WTC11 (cell line): ENCODE results near the gene KLHL35. TPM values are rescaled to one million over a fixed set of nuclear protein-coding genes. Genes with fewer than 3 reads are reported as not detected.
"Not testable (repeated sequence)": the region's sequence is repeated elsewhere in the genome, so short reads cannot be mapped to it uniquely, and the experiment has no call there.

Experiments
- ATAC-seq: fragments of 200-7000 bp; cut with Tn5 transposase; 2 replicates; pipeline ENCODE4 v1.10.0; 2021; ENCODE audit warnings: mild to moderate bottlenecking, moderate library complexity
- CTCF ChIA-PET: fragments of 300-600 bp; sonication (Branson Sonifier 250); formaldehyde crosslinking; loops from one replicate; lab custom pipeline; 2021; ENCODE audit warnings: antibody characterized with exemption; lab: Charles Lee
- POLR2A ChIA-PET: fragments of 350-600 bp; sonication (Branson Sonifier 250); formaldehyde crosslinking; loops from one replicate; lab custom pipeline; 2021; ENCODE audit warnings: antibody characterized with exemption; lab: Charles Lee
- DNase-seq: peaks from one replicate; pipeline ENCODE4 v3.0.0; 2021; ENCODE audit warnings: low spot score
- H3K27ac Mint-ChIP-seq: 2 replicates; pipeline ENCODE4 v1.8.0; 2021; ENCODE audit warnings: mixed read lengths
- H3K27me3 Mint-ChIP-seq: 2 replicates; pipeline ENCODE4 v1.8.0; 2021; ENCODE audit warnings: low read depth, mild to moderate bottlenecking, moderate library complexity, mixed read lengths
- H3K36me3 Mint-ChIP-seq: 2 replicates; pipeline ENCODE4 v1.8.0; 2021; ENCODE audit warnings: mixed read lengths
- H3K4me1 Mint-ChIP-seq: 2 replicates; pipeline ENCODE4 v1.8.0; 2022; ENCODE audit warnings: mixed read lengths
- H3K4me3 Mint-ChIP-seq: 2 replicates; pipeline ENCODE4 v1.8.0; 2021; ENCODE audit warnings: mild to moderate bottlenecking, moderate library complexity, mixed read lengths
- H3K9me3 Mint-ChIP-seq: 2 replicates; pipeline ENCODE4 v1.8.0; 2021; ENCODE audit warnings: mixed read lengths
- CREB1 ChIP-seq: sonication (generic); formaldehyde crosslinking; IDR thresholded peaks from 2 replicates; pipeline ENCODE4 v1.8.0; 2023; ENCODE audit warnings: mild to moderate bottlenecking, missing genetic modification reagents
- FOXJ3 ChIP-seq: sonication (generic); formaldehyde crosslinking; IDR thresholded peaks from 2 replicates; pipeline ENCODE4 v1.9.0; 2021; ENCODE audit warnings: missing genetic modification reagents, mild to moderate bottlenecking, borderline replicate concordance
- FOXK1 ChIP-seq: sonication (generic); formaldehyde crosslinking; IDR thresholded peaks from 2 replicates; pipeline ENCODE4 v1.8.0; 2022; ENCODE audit warnings: mild to moderate bottlenecking, moderate library complexity, missing genetic modification reagents
- KAT7 ChIP-seq: sonication (generic); formaldehyde crosslinking; IDR thresholded peaks from 2 replicates; pipeline ENCODE4 v1.8.1; 2023; ENCODE audit warnings: missing genetic modification reagents, mild to moderate bottlenecking, borderline replicate concordance
- TEAD4 ChIP-seq: sonication (generic); formaldehyde crosslinking; IDR thresholded peaks from 2 replicates; pipeline ENCODE4 v1.8.0; 2022; ENCODE audit warnings: mild to moderate bottlenecking, missing genetic modification reagents
- TP53 ChIP-seq: sonication (generic); formaldehyde crosslinking; IDR thresholded peaks from 2 replicates; pipeline ENCODE4 v1.8.1; 2023; ENCODE audit warnings: mild to moderate bottlenecking, missing genetic modification reagents
- ZBTB21 ChIP-seq: sonication (generic); formaldehyde crosslinking; IDR thresholded peaks from 2 replicates; pipeline ENCODE4 v1.8.1; 2023; ENCODE audit warnings: mild to moderate bottlenecking, missing genetic modification reagents, borderline replicate concordance
- ZNF138 ChIP-seq: sonication (generic); formaldehyde crosslinking; conservative IDR thresholded peaks from 2 replicates; pipeline ENCODE4 v1.8.1; 2022; ENCODE audit warnings: mild to moderate bottlenecking, moderate library complexity, missing genetic modification reagents
- ZNF219 ChIP-seq: sonication (generic); formaldehyde crosslinking; IDR thresholded peaks from 2 replicates; pipeline ENCODE4 v1.8.0; 2023; ENCODE audit warnings: missing genetic modification reagents, mild to moderate bottlenecking, borderline replicate concordance
- ZNF232 ChIP-seq: sonication (generic); formaldehyde crosslinking; IDR thresholded peaks from 2 replicates; pipeline ENCODE4 v1.8.0; 2022; ENCODE audit warnings: mild to moderate bottlenecking, missing genetic modification reagents
- ZNF423 ChIP-seq: fragments of 250-450 bp; sonication (Bioruptor Pico); IDR thresholded peaks from 2 replicates; pipeline ENCODE4 v2.1.2; 2022; ENCODE audit warnings: mild to moderate bottlenecking, moderate library complexity
- total RNA-seq: library from RNA; stranded (reverse); gene quantifications from 3 replicates; pipeline ENCODE4 v1.2.3, GENCODE V29; 2021
- TF ChIP-seq, protein P1 (sequence below): sonication (generic); formaldehyde crosslinking; IDR thresholded peaks from 2 replicates; pipeline ENCODE4 v1.8.1; 2022; ENCODE audit warnings: low read depth, missing genetic modification reagents, borderline replicate concordance
- TF ChIP-seq, protein P2 (sequence below): sonication (generic); formaldehyde crosslinking; IDR thresholded peaks from 2 replicates; pipeline ENCODE4 v1.8.0; 2023; ENCODE audit warnings: missing genetic modification reagents, mild to moderate bottlenecking, borderline replicate concordance
- TF ChIP-seq, protein P3 (sequence below): sonication (generic); formaldehyde crosslinking; IDR thresholded peaks from 2 replicates; pipeline ENCODE4 v1.8.1; 2023; ENCODE audit warnings: mild to moderate bottlenecking, missing genetic modification reagents, borderline replicate concordance
- TF ChIP-seq, protein P4 (sequence below): fragments of 250-450 bp; sonication (Bioruptor Pico); IDR thresholded peaks from 2 replicates; pipeline ENCODE4 v1.9.0; 2021; ENCODE audit warnings: mild to moderate bottlenecking
- TF ChIP-seq, protein P5 (sequence below): sonication (generic); formaldehyde crosslinking; IDR thresholded peaks from 2 replicates; pipeline ENCODE4 v1.8.0; 2022; ENCODE audit warnings: mild to moderate bottlenecking, missing genetic modification reagents
- TF ChIP-seq, protein P6 (sequence below): sonication (generic); formaldehyde crosslinking; IDR thresholded peaks from 2 replicates; pipeline ENCODE4 v1.8.0; 2022; ENCODE audit warnings: missing genetic modification reagents
- TF ChIP-seq, protein P7 (sequence below): sonication (generic); formaldehyde crosslinking; IDR thresholded peaks from 2 replicates; pipeline ENCODE4 v1.8.0; 2022; ENCODE audit warnings: mild to moderate bottlenecking, missing genetic modification reagents

KLHL35 gene
- total RNA-seq, 1 experiment from 2014 or later = 0.22 TPM

DNA sequence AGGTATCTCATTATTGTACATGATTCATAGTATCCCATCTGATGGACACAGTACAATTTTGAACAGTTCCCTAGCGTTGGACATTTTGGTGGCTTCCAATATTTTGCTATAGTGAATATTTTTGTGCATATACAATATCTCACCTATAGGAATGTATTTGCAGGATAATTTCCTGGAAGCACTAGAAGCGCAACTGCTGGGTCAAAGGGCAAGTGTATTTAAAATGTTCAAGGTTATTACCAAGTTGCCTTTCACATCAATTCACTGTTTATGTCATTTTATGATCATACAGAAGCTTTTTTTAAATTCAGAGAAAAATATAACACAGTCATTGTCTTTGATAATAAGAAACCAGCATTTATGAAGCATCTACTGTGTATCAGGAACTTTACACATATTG is 52.8 kb downstream of the KLHL35 start (continued):
- TF ChIP-seq, protein P1, sequence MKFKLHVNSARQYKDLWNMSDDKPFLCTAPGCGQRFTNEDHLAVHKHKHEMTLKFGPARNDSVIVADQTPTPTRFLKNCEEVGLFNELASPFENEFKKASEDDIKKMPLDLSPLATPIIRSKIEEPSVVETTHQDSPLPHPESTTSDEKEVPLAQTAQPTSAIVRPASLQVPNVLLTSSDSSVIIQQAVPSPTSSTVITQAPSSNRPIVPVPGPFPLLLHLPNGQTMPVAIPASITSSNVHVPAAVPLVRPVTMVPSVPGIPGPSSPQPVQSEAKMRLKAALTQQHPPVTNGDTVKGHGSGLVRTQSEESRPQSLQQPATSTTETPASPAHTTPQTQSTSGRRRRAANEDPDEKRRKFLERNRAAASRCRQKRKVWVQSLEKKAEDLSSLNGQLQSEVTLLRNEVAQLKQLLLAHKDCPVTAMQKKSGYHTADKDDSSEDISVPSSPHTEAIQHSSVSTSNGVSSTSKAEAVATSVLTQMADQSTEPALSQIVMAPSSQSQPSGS (CRISPR knock-in tag) = no peak
- TF ChIP-seq, protein P2, sequence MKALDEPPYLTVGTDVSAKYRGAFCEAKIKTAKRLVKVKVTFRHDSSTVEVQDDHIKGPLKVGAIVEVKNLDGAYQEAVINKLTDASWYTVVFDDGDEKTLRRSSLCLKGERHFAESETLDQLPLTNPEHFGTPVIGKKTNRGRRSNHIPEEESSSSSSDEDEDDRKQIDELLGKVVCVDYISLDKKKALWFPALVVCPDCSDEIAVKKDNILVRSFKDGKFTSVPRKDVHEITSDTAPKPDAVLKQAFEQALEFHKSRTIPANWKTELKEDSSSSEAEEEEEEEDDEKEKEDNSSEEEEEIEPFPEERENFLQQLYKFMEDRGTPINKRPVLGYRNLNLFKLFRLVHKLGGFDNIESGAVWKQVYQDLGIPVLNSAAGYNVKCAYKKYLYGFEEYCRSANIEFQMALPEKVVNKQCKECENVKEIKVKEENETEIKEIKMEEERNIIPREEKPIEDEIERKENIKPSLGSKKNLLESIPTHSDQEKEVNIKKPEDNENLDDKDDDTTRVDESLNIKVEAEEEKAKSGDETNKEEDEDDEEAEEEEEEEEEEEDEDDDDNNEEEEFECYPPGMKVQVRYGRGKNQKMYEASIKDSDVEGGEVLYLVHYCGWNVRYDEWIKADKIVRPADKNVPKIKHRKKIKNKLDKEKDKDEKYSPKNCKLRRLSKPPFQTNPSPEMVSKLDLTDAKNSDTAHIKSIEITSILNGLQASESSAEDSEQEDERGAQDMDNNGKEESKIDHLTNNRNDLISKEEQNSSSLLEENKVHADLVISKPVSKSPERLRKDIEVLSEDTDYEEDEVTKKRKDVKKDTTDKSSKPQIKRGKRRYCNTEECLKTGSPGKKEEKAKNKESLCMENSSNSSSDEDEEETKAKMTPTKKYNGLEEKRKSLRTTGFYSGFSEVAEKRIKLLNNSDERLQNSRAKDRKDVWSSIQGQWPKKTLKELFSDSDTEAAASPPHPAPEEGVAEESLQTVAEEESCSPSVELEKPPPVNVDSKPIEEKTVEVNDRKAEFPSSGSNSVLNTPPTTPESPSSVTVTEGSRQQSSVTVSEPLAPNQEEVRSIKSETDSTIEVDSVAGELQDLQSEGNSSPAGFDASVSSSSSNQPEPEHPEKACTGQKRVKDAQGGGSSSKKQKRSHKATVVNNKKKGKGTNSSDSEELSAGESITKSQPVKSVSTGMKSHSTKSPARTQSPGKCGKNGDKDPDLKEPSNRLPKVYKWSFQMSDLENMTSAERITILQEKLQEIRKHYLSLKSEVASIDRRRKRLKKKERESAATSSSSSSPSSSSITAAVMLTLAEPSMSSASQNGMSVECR = no peak
- TF ChIP-seq TEAD4 (CRISPR knock-in tag) (no peak), ZNF138 (CRISPR knock-in tag) (no peak), ZNF232 (no peak)
- TF ChIP-seq, protein P3, sequence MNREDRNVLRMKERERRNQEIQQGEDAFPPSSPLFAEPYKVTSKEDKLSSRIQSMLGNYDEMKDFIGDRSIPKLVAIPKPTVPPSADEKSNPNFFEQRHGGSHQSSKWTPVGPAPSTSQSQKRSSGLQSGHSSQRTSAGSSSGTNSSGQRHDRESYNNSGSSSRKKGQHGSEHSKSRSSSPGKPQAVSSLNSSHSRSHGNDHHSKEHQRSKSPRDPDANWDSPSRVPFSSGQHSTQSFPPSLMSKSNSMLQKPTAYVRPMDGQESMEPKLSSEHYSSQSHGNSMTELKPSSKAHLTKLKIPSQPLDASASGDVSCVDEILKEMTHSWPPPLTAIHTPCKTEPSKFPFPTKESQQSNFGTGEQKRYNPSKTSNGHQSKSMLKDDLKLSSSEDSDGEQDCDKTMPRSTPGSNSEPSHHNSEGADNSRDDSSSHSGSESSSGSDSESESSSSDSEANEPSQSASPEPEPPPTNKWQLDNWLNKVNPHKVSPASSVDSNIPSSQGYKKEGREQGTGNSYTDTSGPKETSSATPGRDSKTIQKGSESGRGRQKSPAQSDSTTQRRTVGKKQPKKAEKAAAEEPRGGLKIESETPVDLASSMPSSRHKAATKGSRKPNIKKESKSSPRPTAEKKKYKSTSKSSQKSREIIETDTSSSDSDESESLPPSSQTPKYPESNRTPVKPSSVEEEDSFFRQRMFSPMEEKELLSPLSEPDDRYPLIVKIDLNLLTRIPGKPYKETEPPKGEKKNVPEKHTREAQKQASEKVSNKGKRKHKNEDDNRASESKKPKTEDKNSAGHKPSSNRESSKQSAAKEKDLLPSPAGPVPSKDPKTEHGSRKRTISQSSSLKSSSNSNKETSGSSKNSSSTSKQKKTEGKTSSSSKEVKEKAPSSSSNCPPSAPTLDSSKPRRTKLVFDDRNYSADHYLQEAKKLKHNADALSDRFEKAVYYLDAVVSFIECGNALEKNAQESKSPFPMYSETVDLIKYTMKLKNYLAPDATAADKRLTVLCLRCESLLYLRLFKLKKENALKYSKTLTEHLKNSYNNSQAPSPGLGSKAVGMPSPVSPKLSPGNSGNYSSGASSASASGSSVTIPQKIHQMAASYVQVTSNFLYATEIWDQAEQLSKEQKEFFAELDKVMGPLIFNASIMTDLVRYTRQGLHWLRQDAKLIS (CRISPR knock-in tag) = no peak
- TF ChIP-seq, protein P4, sequence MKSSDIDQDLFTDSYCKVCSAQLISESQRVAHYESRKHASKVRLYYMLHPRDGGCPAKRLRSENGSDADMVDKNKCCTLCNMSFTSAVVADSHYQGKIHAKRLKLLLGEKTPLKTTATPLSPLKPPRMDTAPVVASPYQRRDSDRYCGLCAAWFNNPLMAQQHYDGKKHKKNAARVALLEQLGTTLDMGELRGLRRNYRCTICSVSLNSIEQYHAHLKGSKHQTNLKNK = no peak
- TF ChIP-seq, protein P5, sequence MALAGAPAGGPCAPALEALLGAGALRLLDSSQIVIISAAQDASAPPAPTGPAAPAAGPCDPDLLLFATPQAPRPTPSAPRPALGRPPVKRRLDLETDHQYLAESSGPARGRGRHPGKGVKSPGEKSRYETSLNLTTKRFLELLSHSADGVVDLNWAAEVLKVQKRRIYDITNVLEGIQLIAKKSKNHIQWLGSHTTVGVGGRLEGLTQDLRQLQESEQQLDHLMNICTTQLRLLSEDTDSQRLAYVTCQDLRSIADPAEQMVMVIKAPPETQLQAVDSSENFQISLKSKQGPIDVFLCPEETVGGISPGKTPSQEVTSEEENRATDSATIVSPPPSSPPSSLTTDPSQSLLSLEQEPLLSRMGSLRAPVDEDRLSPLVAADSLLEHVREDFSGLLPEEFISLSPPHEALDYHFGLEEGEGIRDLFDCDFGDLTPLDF = no peak

DNA sequence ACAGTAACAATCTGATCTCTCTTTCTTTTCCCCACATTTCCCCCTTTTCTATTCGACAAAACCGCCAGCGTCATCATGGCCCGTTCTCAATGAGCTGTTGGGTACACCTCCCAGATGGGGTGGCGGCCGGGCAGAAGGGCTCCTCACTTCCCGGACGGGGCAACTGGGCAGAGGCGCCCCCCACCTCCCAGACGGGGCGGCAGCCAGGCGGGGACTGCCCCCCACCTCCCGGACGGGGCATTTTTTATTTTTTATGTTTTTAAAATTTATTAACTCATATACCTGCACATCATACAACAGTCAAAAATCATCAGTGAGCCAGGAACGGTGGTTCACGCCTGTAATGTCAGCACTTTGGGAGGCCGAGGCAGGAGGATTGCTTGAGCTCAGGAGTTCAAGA is 54.2 kb downstream of the KLHL35 start:
- H3K36me3 Mint-ChIP-seq, H3K4me3 Mint-ChIP-seq, H3K9me3 Mint-ChIP-seq, H3K27me3 Mint-ChIP-seq, ATAC-seq, POLR2A ChIA-PET, DNase-seq, H3K27ac Mint-ChIP-seq: not testable (repeated sequence)
- CTCF ChIA-PET = interaction anchor here (5.4 kb wide), 1 partner anchor 99 kb away, joined by 24 read pairs; no protein-coding TSS in a partner anchor
- H3K4me1 Mint-ChIP-seq = peaks cover 22% of the 10 kb centered on the region

DNA sequence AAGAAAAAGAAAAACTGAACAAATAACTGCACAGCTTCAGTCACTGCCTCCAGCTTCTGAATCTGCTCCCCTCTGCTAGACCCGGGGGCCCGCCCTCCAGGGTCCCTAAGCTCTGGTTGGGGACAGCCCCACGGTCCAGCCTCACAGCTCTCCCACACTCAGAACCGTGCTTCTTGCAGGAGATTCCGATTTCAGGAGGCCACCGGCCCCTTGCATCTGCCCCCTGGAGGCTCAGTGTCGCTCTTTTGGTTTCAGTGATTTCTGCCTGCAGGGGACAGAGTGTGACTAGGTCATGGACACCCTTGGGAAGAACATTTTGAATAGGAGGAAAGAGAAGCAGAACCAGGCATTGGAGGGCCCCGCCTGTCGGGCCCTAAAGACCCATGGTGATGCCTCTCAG is 56.8 kb downstream of the KLHL35 start:
- ChIA-PET CTCF (interaction anchor here (0.6 to 5.4 kb wide), 8 partner anchors 9 to 96 kb away, joined by 3 to 24 read pairs (median 6); no protein-coding TSS in a partner anchor), POLR2A (no interaction called here)
- Mint-ChIP-seq H3K36me3 (no peaks in the 10 kb centered on the region), H3K4me3 (no peak overlapping the region), H3K4me1 (peaks cover 14% of the 10 kb centered on the region), H3K9me3 (no peaks in the 10 kb centered on the region), H3K27ac (no peak overlapping the region), H3K27me3 (no peaks in the 10 kb centered on the region)
- peak; percentile 79 for ATAC-seq
- peak; percentile 25 for DNase-seq
- TF ChIP-seq ZNF423 (CRISPR knock-in tag) (no peak), CREB1 (CRISPR knock-in tag) (no peak), ZNF219 (no peak), ZBTB21 (CRISPR knock-in tag) (no peak), FOXK1 (no peak), ZNF232 (no peak), TP53 (CRISPR knock-in tag) (no peak), FOXJ3 (CRISPR knock-in tag) (no peak), KAT7 (CRISPR knock-in tag) (no peak)
- TF ChIP-seq, protein P6, sequence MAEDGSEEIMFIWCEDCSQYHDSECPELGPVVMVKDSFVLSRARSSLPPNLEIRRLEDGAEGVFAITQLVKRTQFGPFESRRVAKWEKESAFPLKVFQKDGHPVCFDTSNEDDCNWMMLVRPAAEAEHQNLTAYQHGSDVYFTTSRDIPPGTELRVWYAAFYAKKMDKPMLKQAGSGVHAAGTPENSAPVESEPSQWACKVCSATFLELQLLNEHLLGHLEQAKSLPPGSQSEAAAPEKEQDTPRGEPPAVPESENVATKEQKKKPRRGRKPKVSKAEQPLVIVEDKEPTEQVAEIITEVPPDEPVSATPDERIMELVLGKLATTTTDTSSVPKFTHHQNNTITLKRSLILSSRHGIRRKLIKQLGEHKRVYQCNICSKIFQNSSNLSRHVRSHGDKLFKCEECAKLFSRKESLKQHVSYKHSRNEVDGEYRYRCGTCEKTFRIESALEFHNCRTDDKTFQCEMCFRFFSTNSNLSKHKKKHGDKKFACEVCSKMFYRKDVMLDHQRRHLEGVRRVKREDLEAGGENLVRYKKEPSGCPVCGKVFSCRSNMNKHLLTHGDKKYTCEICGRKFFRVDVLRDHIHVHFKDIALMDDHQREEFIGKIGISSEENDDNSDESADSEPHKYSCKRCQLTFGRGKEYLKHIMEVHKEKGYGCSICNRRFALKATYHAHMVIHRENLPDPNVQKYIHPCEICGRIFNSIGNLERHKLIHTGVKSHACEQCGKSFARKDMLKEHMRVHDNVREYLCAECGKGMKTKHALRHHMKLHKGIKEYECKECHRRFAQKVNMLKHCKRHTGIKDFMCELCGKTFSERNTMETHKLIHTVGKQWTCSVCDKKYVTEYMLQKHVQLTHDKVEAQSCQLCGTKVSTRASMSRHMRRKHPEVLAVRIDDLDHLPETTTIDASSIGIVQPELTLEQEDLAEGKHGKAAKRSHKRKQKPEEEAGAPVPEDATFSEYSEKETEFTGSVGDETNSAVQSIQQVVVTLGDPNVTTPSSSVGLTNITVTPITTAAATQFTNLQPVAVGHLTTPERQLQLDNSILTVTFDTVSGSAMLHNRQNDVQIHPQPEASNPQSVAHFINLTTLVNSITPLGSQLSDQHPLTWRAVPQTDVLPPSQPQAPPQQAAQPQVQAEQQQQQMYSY = no peak
- TF ChIP-seq, protein P7, sequence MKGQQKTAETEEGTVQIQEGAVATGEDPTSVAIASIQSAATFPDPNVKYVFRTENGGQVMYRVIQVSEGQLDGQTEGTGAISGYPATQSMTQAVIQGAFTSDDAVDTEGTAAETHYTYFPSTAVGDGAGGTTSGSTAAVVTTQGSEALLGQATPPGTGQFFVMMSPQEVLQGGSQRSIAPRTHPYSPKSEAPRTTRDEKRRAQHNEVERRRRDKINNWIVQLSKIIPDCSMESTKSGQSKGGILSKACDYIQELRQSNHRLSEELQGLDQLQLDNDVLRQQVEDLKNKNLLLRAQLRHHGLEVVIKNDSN (CRISPR knock-in tag) = no peak
